MM.1S (cell line): ENCODE data around the gene COLEC11.

ENCODE experiments used
- DNase-seq: peaks from one replicate; pipeline ENCODE4 v3.0.0-alpha.2; 2015
- H2AFZ ChIP-seq: fragments of 300-600 bp; sonication (generic); 2 replicates; pipeline ENCODE4 v1.6.0; 2016; ENCODE audit warnings: antibody characterized with exemption, low read length
- H3F3A ChIP-seq: fragments of 300-600 bp; sonication (generic); 2 replicates; pipeline ENCODE4 v1.6.1; 2016; ENCODE audit warnings: mild to moderate bottlenecking, antibody characterized with exemption, low read length, moderate library complexity, mixed read lengths; ENCODE audit not compliant: insufficient read depth
- H3K27ac ChIP-seq: fragments of 300-600 bp; sonication (generic); 2 replicates; pipeline ENCODE4 v1.5.1; 2016; ENCODE audit warnings: mild to moderate bottlenecking, low read length
- H3K27me3 ChIP-seq: fragments of 300-600 bp; sonication (generic); replicated peaks from 2 replicates; pipeline ENCODE4 v1.6.0; 2016; ENCODE audit warnings: low read length; ENCODE audit not compliant: insufficient read depth
- H3K36me3 ChIP-seq: fragments of 300-600 bp; sonication (generic); replicated peaks from 2 replicates; pipeline ENCODE4 v1.6.1; 2016; ENCODE audit warnings: mild to moderate bottlenecking, low read length, mixed read lengths; ENCODE audit not compliant: insufficient read depth
- H3K4me1 ChIP-seq: fragments of 300-600 bp; sonication (generic); 2 replicates; pipeline ENCODE4 v1.6.1; 2016; ENCODE audit warnings: low read length, mixed read lengths
- H3K4me2 ChIP-seq: fragments of 300-600 bp; sonication (generic); 2 replicates; pipeline ENCODE4 v1.6.0; 2016; ENCODE audit warnings: low read depth, low read length
- H3K4me3 ChIP-seq: fragments of 300-600 bp; sonication (generic); 2 replicates; pipeline ENCODE4 v1.5.1; 2016; ENCODE audit warnings: low read length, mixed read lengths
- H3K79me2 ChIP-seq: fragments of 300-600 bp; sonication (generic); 2 replicates; pipeline ENCODE4 v1.6.1; 2016; ENCODE audit warnings: mixed run types, low read length, mixed read lengths
- H3K9ac ChIP-seq: fragments of 300-600 bp; sonication (generic); 2 replicates; pipeline ENCODE4 v1.6.1; 2016; ENCODE audit warnings: low read length, mixed read lengths
- H3K9me2 ChIP-seq: fragments of 300-600 bp; sonication (generic); replicated peaks from 2 replicates; pipeline ENCODE4 v1.6.1; 2016; ENCODE audit warnings: mild to moderate bottlenecking, low read length, mixed read lengths; ENCODE audit not compliant: insufficient read depth
- H3K9me3 ChIP-seq: fragments of 300-600 bp; sonication (generic); replicated peaks from 2 replicates; pipeline ENCODE4 v1.6.1; 2016; ENCODE audit warnings: mild to moderate bottlenecking, low read length, mixed read lengths; ENCODE audit not compliant: insufficient read depth
- H4K20me1 ChIP-seq: fragments of 300-600 bp; sonication (generic); 2 replicates; pipeline ENCODE4 v1.6.1; 2016; ENCODE audit warnings: mild to moderate bottlenecking, low read length, moderate library complexity, mixed read lengths; ENCODE audit not compliant: insufficient read depth
- CTCF ChIP-seq: fragments of 300-600 bp; sonication (generic); IDR thresholded peaks from 2 replicates; pipeline ENCODE4 v1.5.1; 2016; ENCODE audit warnings: antibody characterized with exemption, low read length, mixed read lengths
- EZH2 ChIP-seq: fragments of 300-600 bp; sonication (generic); optimal IDR thresholded peaks from 2 replicates; pipeline ENCODE3; 2017; ENCODE audit warnings: low read depth, mild to moderate bottlenecking, antibody characterized with exemption, low read length, mixed read lengths
- EZH2phosphoT487 ChIP-seq: fragments of 300-600 bp; sonication (generic); IDR thresholded peaks from 2 replicates; pipeline ENCODE4 v1.6.1; 2018; ENCODE audit warnings: antibody characterized with exemption, low read length

The COLEC11 gene

GRCh38 chr2:3639653-3640052, 44.7 kb downstream of the COLEC11 start:
- no peaks in the 10 kb centered on the region for H4K20me1 ChIP-seq
- H3K9ac ChIP-seq = no peak overlapping the region
- no peak for TF ChIP-seq EZH2
- TF ChIP-seq EZH2phosphoT487 = no peak
- TF ChIP-seq CTCF = no peak
- no peaks in the 10 kb centered on the region for H3K9me3 ChIP-seq
- no peak overlapping the region for H3K4me2 ChIP-seq
- no peak overlapping the region for H3K4me3 ChIP-seq
- H3K4me1 ChIP-seq = no peaks in the 10 kb centered on the region
- no peaks in the 10 kb centered on the region for H3K36me3 ChIP-seq
- H3K79me2 ChIP-seq = no peaks in the 10 kb centered on the region
- no peak overlapping the region for H2AFZ ChIP-seq
- H3K9me2 ChIP-seq = no peaks in the 10 kb centered on the region
- no peak for DNase-seq
- H3K27ac ChIP-seq = no peak overlapping the region
- no peaks in the 10 kb centered on the region for H3F3A ChIP-seq
- no peaks in the 10 kb centered on the region for H3K27me3 ChIP-seq

- no peaks in the 10 kb centered on the region for H4K20me1 ChIP-seq
- H2AFZ ChIP-seq = no peak overlapping the region
- no peaks in the 10 kb centered on the region for H3K36me3 ChIP-seq
- H3K79me2 ChIP-seq = no peaks in the 10 kb centered on the region
- no peaks in the 10 kb centered on the region for H3K9me3 ChIP-seq
- TF ChIP-seq EZH2 (no peak), EZH2phosphoT487 (no peak), CTCF (no peak)
- H3F3A ChIP-seq = no peaks in the 10 kb centered on the region
- H3K27ac ChIP-seq = no peak overlapping the region
- no peaks in the 10 kb centered on the region for H3K9me2 ChIP-seq
- DNase-seq = no peak
- no peak overlapping the region for H3K4me3 ChIP-seq
- H3K27me3 ChIP-seq = no peaks in the 10 kb centered on the region
- H3K4me1 ChIP-seq = no peaks in the 10 kb centered on the region
- no peak overlapping the region for H3K9ac ChIP-seq
- H3K4me2 ChIP-seq = no peak overlapping the region
Measured at GRCh38 chr2:3641181-3641580, 46.3 kb downstream of the COLEC11 start.

- Histone ChIP-seq H3K9me2 (no peaks in the 10 kb centered on the region), H4K20me1 (no peaks in the 10 kb centered on the region), H3K36me3 (no peaks in the 10 kb centered on the region)
Measured at GRCh38 chr2:3641841-3642421, 47.0 kb downstream of the COLEC11 start.

More at GRCh38 chr2:3641841-3642421, 47.0 kb downstream of the COLEC11 start:
- H3K4me2 ChIP-seq = no peak overlapping the region
- no peaks in the 10 kb centered on the region for H3K9me3 ChIP-seq
- H3K27me3 ChIP-seq = no peaks in the 10 kb centered on the region
- no peak overlapping the region for H3K9ac ChIP-seq
- H3K79me2 ChIP-seq = no peaks in the 10 kb centered on the region
- no peak overlapping the region for H3K27ac ChIP-seq
- TF ChIP-seq CTCF (no peak), EZH2 (no peak), EZH2phosphoT487 (no peak)
- H3F3A ChIP-seq = no peaks in the 10 kb centered on the region
- no peak for DNase-seq
- H3K4me1 ChIP-seq = no peaks in the 10 kb centered on the region
- no peak overlapping the region for H3K4me3 ChIP-seq
- no peak overlapping the region for H2AFZ ChIP-seq
